Subcutaneous abdominal adipose tissue (tissue), 5 donors: Measurements from ENCODE around the gene RET.

Experiments used
- H3K27ac ChIP-seq: one replicate; pipeline ENCODE4 v1.7.0; 2013; ENCODE audit warnings: low read depth, mild to moderate bottlenecking, inconsistent platforms, low read length, moderate library complexity
- H3K27me3 ChIP-seq, 5 donors: one replicate each; pipeline ENCODE4 v1.7.0; 2013; ENCODE audit warnings: low read length in 5 of 5, inconsistent platforms in 1 of 5; ENCODE audit not compliant: control insufficient read depth in 5 of 5, insufficient read depth in 4 of 5
- H3K36me3 ChIP-seq, 5 donors: one replicate each; pipeline ENCODE4 v1.7.0; 2013; ENCODE audit warnings: low read length in 5 of 5; ENCODE audit not compliant: control insufficient read depth in 5 of 5, insufficient read depth in 5 of 5
- H3K4me1 ChIP-seq, 5 donors: one replicate each; pipeline ENCODE4 v1.7.0; 2013; ENCODE audit warnings: low read length in 5 of 5, mild to moderate bottlenecking in 3 of 5, moderate library complexity in 1 of 5; ENCODE audit not compliant: control insufficient read depth in 5 of 5, insufficient read depth in 5 of 5
- H3K4me3 ChIP-seq, 5 donors: one replicate each; pipeline ENCODE4 v1.7.0; 2013; ENCODE audit warnings: low read length in 5 of 5, low read depth in 1 of 5
- H3K9ac ChIP-seq, 5 donors: one replicate each; pipeline ENCODE4 v1.7.0; 2013; ENCODE audit warnings: low read length in 5 of 5, mild to moderate bottlenecking in 4 of 5, moderate library complexity in 3 of 5
- H3K9me3 ChIP-seq, 5 donors: one replicate each; pipeline ENCODE4 v1.7.0; 2013; ENCODE audit warnings: low read length in 5 of 5; ENCODE audit not compliant: control insufficient read depth in 5 of 5
- donor health status: healthy.
- donor health status: healthy.
- donor health status: healthy.
- donor health status: healthy.
- donor health status: healthy.

The RET gene

DNA sequence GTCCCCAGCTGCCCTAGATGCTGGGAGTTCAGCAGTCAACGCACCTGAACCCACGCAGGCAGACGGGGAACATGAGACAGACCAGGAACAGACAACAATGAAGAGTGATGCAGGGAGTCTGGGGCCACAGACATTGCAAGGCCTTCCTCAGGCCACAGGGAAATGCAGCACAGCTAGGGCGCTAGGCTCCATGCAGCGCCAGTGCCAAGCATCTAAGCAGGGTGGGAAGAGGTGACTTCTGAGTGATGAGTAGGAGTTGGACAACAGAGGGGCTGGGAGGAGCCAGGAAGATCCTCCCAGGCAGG is 7.7 kb upstream of the RET start:
- Histone ChIP-seq H3K36me3 (no peaks in the 10 kb centered on the region), H3K27ac (no peak overlapping the region), H3K9me3 (no peaks in the 10 kb centered on the region), H3K9ac (no peak overlapping the region), H3K4me3 (no peak overlapping the region), H3K4me1 (peaks cover 0 to 20% (median 10%) of the 10 kb centered on the region in 5 donors), H3K27me3 (peaks cover 0 to 14% (median 11%) of the 10 kb centered on the region in 5 donors)

DNA sequence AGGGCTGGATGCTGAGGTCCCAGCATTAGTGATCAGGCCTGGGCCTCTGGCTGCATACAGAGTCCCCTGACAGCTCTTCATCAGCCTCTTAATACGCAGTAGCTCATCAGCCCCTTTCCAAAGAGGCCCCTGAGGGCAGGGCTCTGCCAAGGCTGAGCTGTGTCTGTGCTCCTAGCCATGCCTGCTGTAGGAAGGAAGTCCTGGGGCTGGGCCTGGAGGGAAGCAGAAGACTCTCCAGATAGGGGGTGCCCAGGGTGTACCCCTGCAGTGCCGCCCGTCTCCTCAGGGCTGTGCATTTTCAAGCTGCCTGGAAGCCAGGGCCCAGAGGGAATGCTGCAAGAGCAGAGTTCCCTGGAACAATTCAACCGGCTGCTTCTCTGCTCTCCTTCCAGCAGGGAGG is 7.3 kb upstream of the RET start:
- H3K36me3 ChIP-seq, result no peaks in the 10 kb centered on the region
- no peak overlapping the region for H3K27ac ChIP-seq
- H3K4me3 ChIP-seq, result no peak overlapping the region
- H3K27me3 ChIP-seq, result peaks cover 0 to 14% (median 11%) of the 10 kb centered on the region in 5 donors
- no peaks in the 10 kb centered on the region for H3K9me3 ChIP-seq
- peaks cover 0 to 20% (median 10%) of the 10 kb centered on the region in 5 donors for H3K4me1 ChIP-seq
- no peak overlapping the region for H3K9ac ChIP-seq

DNA sequence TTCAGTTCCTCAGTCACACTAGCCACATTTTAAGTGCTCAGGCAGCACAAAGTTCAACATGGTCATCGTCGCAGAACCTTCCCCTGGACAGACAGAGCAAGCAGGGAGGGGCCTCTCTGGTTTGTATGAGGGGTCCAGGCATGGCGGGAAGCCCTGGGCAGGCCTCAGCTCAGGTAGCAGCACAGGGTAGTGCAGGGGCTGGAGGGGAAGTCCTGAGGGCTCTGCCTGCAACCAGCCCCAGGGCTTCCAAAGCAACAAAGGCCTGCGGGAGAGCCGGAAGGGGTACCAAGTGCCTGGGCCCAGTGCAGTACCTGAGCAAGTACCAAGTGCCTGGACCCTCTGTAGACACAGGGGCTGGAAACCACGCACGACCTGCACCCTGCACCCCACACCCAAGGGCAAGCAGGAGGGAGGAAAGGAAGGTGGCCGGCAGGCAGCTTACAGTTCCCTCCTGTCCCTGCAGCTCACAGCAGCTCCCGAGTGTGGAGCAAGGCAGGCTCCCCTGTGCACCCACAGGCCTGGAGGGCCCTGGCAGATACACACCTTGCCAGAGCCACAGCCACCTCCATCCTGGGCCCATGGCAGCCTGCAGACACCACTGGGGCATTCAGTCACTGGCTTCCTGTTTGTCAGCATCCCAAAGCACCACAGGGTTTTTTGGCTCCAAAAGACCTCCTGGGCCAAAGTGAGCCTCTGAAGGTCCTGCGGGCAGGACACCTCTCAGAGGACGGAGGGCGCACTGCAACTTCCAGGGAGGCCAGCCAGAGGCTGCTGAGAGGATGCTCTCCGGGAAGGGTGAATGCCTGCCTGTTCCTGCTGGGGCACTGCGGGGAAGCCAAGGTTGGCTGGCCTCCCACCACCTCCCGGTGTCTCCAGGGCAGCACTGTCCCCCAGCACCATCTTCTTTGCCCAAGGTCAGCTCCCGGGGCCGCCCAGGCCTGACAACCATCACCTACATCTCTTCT is 6.5 kb upstream of the RET start:
- Histone ChIP-seq H3K4me3 (no peak overlapping the region), H3K9me3 (no peaks in the 10 kb centered on the region), H3K27me3 (peaks cover 0 to 21% (median 17%) of the 10 kb centered on the region in 5 donors), H3K9ac (no peak overlapping the region), H3K4me1 (peaks cover 0 to 20% (median 10%) of the 10 kb centered on the region in 5 donors), H3K27ac (no peak overlapping the region), H3K36me3 (no peaks in the 10 kb centered on the region)

DNA sequence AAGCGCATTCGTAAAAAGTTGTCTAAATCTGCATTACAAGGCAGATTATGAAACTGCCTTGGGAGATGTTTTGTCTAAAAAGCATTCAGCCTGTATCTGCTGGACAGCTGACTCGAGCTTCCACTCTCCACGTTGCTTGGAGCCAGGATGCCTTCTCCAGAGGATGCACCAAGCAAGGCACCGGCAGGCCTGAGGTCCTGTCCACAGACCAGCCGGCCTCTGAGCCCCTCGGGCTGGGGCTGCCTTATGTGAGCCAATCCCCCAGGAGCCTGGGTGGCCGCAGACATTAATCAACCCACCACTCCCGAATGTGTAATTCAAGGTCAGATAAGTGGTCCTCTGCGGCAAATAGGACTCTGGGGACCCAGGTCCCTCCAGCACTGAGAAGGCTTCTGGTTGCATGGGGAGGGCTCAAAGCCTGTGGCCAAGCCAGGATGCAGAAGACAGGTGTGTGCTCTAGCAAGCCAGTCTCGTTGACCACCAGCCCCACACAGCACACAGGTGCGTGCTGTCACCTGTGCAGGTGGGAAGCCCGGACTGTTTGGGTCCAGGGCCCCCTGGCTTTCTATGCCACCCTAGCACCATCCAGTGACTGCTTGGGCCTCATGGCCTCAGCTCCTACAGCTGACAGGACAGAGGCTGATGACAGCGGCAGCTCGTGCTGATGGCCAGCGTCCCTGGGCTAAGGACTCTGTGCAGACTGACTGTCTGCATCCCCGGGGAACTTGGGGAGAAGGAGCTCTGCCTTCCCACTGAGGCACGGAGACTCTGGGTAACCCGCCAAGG is 4.8 kb upstream of the RET start:
- Histone ChIP-seq H3K27ac (no peak overlapping the region), H3K9ac (no peak overlapping the region), H3K27me3 (peaks cover 0 to 34% (median 29%) of the 10 kb centered on the region in 5 donors), H3K4me3 (no peak overlapping the region), H3K9me3 (no peaks in the 10 kb centered on the region), H3K4me1 (peaks cover 0 to 25% (median 20%) of the 10 kb centered on the region in 5 donors), H3K36me3 (no peaks in the 10 kb centered on the region)

DNA sequence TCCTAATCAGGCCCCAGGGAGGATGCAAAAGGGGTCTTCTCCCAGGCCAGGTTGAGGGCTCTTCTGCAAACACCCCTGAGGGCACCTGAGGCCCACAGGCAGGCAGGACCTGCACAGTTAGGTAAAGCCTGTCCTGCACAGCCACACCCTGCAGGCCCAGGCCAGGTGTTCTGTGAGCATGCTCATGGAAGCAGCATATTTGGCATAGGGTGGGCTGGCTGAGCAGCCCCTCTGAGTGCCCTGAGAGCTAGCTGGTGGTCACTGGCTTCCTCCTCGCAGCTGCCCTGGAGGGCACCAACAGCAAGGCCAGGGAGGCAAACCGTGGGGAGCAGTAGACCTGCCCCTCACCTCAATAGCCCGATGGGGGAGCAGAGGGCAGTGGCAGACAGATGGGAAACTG is 3.7 kb upstream of the RET start:
- Histone ChIP-seq H3K4me3 (no peak overlapping the region), H3K9me3 (no peaks in the 10 kb centered on the region), H3K27me3 (peaks cover 0 to 41% (median 33%) of the 10 kb centered on the region in 5 donors), H3K9ac (no peak overlapping the region), H3K4me1 (peaks cover 0 to 23% (median 18%) of the 10 kb centered on the region in 5 donors), H3K36me3 (no peaks in the 10 kb centered on the region), H3K27ac (no peak overlapping the region)

DNA sequence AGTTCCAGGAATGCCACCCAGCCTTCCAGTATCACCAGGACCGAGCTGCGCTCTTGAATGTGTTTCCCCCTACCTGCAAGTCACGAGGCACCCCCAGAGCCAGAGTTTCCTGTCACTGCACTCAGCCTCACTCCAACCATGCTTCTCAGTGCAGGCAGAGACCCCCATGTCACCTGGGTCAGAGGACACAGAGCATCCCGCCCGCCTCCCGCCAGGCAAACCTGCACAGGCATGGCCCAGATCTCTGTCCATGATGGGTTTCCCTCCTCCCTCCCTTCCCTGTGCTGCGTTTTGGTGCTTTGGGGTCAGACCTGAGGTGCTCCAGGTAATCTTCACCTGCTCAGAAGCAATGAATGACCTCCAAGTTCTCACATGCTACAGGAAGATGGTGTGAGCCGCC is 3.1 kb upstream of the RET start:
- no peaks in the 10 kb centered on the region for H3K36me3 ChIP-seq

DNA sequence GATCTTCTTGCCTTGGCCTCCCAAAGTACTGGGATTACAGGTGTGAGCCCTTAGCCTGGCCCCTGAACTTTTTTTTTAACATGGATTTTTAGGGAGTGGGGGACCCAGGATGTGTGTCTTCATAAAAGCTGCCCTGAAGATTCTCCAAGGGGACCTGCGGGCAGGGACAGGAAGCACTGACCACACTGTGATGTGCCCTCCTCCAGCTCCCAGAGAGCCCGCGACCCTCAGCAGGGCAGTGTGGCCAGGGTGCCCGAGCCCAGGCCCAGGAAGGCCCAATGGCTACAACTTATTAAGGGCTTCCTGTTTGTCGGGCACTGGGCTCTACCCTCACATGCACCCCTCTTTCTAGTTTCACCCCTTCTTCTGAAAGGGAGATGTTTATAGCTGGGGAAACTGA is 2.5 kb upstream of the RET start:
- Histone ChIP-seq H3K9ac (no peak overlapping the region), H3K9me3 (no peaks in the 10 kb centered on the region), H3K4me3 (no peak overlapping the region), H3K27ac (no peak overlapping the region), H3K36me3 (no peaks in the 10 kb centered on the region), H3K27me3 (peaks cover 8 to 53% (median 44%) of the 10 kb centered on the region in 5 donors), H3K4me1 (peaks cover 0 to 29% (median 20%) of the 10 kb centered on the region in 5 donors)

More for the DNA sequence above, 3.1 kb upstream of the RET start:
- H3K4me1 ChIP-seq, result peaks cover 0 to 25% (median 18%) of the 10 kb centered on the region in 5 donors
- H3K9ac ChIP-seq, result no peak overlapping the region
- H3K27me3 ChIP-seq, result peaks cover 4 to 46% (median 38%) of the 10 kb centered on the region in 5 donors
- no peak overlapping the region for H3K4me3 ChIP-seq
- H3K27ac ChIP-seq, result no peak overlapping the region
- no peaks in the 10 kb centered on the region for H3K9me3 ChIP-seq

DNA sequence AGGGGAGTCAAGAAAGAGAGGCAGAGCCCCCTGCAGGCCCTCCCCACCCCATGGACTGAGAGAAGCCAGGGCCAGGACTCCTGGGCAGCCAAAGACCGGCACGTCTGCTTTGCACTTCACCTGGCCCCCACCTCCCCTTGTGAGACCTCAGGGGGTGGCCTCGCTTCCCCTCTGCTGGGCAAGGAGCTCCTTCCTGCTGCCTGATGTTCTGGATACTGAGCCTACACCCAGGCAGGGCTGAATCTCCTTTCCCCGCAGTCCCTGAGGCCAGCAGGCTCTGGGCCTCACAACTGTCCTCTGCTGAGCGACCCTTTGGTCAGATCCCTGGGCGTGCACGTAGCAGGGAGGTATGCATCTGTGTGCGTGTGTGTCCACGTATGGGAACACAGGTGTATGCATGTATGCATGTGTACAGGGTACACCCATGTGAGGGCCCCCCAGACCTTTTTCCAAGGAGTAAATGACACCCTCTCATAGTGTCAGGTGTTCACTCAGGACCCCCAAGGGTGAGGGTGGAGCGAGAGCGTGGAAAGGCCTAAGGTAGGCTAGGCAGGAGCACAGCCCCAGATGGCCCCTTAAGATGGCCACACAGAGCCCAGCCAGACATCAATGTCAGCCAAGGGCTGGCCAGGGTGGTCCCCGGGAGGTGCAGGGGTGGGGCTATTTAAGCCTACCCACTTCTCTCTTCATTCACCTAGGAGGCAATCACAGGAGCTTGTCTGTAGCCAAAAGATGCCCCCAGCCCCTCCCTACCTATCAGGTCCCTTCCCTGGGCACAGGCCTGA is 1.9 kb upstream of the RET start:
- H3K27me3 ChIP-seq, result peaks cover 8 to 55% (median 47%) of the 10 kb centered on the region in 5 donors
- H3K36me3 ChIP-seq, result no peaks in the 10 kb centered on the region
- H3K9me3 ChIP-seq, result no peaks in the 10 kb centered on the region
- no peak overlapping the region for H3K4me3 ChIP-seq
- no peak overlapping the region for H3K9ac ChIP-seq
- no peak overlapping the region for H3K27ac ChIP-seq
- peaks cover 0 to 33% (median 18%) of the 10 kb centered on the region in 5 donors for H3K4me1 ChIP-seq

DNA sequence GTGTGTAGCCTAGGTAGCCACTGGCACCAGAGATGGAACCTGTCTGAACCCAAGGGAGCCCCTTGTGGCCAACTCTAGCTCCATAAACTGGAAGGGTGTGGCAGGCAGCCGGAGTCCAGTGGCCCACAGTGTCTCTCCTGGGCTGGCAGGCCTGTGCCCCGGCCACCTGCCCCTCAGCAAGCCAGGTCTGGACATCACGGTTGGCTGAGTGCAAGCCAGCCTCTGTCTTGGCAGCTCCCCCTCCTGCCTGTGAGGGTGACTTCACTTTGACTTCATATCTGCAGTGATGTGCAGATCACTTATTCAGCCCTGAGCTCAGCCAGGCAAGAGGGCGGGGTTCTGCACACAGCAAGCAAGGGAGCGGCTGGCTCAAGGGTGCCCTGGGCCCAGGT is 1.3 kb upstream of the RET start:
- no peak overlapping the region for H3K9ac ChIP-seq
- H3K27ac ChIP-seq, result no peak overlapping the region
- H3K27me3 ChIP-seq, result peaks cover 8 to 53% (median 50%) of the 10 kb centered on the region in 5 donors
- peaks cover 0 to 33% (median 18%) of the 10 kb centered on the region in 5 donors for H3K4me1 ChIP-seq
- H3K9me3 ChIP-seq, result no peaks in the 10 kb centered on the region
- H3K36me3 ChIP-seq, result no peaks in the 10 kb centered on the region
- no peak overlapping the region for H3K4me3 ChIP-seq
